ENCODE results near the gene KNCN.

DNA sequence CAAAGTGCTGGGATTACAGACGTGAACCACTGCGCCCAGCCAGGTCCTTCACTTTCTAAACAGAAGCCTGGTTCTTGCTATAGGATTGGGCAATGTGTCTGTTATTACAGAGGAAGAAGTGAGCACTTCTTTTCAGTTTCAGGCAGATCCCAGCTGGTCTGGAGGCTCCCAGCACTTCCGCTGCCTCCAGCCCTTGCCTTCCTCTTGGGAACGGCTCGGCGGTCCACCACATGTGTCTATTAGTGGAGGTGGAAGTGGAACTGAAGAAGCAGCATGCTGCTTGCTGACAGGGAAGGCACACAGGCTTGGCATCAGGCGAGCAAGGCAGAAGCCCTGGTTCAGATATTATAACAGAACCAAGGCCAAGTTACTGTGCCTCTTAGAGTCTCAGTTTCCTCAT is 35.6 kb upstream of the KNCN start:
- TF ChIP-seq, protein P1, sequence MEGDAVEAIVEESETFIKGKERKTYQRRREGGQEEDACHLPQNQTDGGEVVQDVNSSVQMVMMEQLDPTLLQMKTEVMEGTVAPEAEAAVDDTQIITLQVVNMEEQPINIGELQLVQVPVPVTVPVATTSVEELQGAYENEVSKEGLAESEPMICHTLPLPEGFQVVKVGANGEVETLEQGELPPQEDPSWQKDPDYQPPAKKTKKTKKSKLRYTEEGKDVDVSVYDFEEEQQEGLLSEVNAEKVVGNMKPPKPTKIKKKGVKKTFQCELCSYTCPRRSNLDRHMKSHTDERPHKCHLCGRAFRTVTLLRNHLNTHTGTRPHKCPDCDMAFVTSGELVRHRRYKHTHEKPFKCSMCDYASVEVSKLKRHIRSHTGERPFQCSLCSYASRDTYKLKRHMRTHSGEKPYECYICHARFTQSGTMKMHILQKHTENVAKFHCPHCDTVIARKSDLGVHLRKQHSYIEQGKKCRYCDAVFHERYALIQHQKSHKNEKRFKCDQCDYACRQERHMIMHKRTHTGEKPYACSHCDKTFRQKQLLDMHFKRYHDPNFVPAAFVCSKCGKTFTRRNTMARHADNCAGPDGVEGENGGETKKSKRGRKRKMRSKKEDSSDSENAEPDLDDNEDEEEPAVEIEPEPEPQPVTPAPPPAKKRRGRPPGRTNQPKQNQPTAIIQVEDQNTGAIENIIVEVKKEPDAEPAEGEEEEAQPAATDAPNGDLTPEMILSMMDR (IDR thresholded peaks at IDR 0.05 in 2 of 3, conservative IDR thresholded peaks at IDR 0.05 in 1 of 3; ENCODE audit: control insufficient read depth in 2 of 3, extremely low read depth in 1 of 3, insufficient read depth in 1 of 3, low read depth in 3 of 3, low read length in 3 of 3), result no peak
- TF ChIP-seq ZNF384 (IDR thresholded peaks at IDR 0.05; ENCODE audit: borderline replicate concordance, low read depth, low read length), result no peak
- no peak for TF ChIP-seq RCOR1 (conservative IDR thresholded peaks at IDR 0.05; ENCODE audit: low read depth, low read length)
- no peak for TF ChIP-seq SREBF2 (IDR thresholded peaks at IDR 0.05; ENCODE audit: low read length)
- TF ChIP-seq CBFB (IDR thresholded peaks at IDR 0.05; ENCODE audit: low read depth), result no peak
- TF ChIP-seq ZBED1 (IDR thresholded peaks at IDR 0.05; ENCODE audit: borderline replicate concordance), result no peak
- TF ChIP-seq SMAD1 (IDR thresholded peaks at IDR 0.05; ENCODE audit: low read depth, partially characterized antibody), result no peak
- no peak for TF ChIP-seq ESRRA (IDR thresholded peaks at IDR 0.05; ENCODE audit: low read length)
- TF ChIP-seq TAF1 (IDR thresholded peaks at IDR 0.05; ENCODE audit: borderline replicate concordance, low read depth, low read length), result no peak
- TF ChIP-seq JUNB (IDR thresholded peaks at IDR 0.05), result no peak
- TF ChIP-seq RAD21 (IDR thresholded peaks at IDR 0.05; ENCODE audit: insufficient read depth, low read depth, low read length), result no peak
- TF ChIP-seq SMC3 (IDR thresholded peaks at IDR 0.05; ENCODE audit: borderline replicate concordance, low read length), result no peak
